ENCODE measurements around the gene SOX10.

The SOX10 gene

DNA sequence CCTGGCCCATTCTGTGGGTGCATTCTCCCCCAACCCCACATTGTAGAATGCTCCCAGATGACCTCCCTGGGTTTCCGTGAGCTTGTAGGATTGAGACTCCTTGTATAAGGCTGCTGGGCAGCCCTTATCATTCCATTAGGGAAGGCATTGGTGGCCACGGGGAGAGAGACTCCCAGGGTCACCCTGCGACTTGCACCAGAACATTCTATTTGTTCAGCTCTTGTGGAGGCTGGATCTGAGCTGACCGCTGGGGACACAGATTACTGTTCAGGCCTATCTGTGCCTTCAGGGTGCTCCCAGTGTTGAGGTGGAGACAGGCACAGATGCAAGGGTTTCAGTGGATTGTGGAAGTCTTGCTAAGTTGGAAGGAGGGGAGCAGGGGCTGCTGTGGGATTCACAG lies 60.4 kb downstream of the SOX10 start:
- no peak for DNase-seq (ENCODE audit: low read depth in 1 of 2, low spot score in 1 of 2)
- TF ChIP-seq JUND (IDR thresholded peaks at IDR 0.05; ENCODE audit: low read depth), result no peak
- in situ Hi-C loops (cut with HindIII; ENCODE audit: low pct_unique_long_range_greater_than_20kb, low sequenced_read_pairs), result no loop called here
